Lower lobe of right lung (tissue), 2 donors: ENCODE measurements around the gene HK1. TPM values are rescaled to one million over a fixed set of nuclear protein-coding genes. Genes with fewer than 3 reads are reported as not detected.
A peak's percentile ranks its signal among the peaks of the same experiment; 100 is the strongest.

Experiments
- ATAC-seq, 2 donors: fragments of 200-7000 bp; cut with Tn5 transposase; one replicate each; pipeline ENCODE4 v1.9.1; 2020 to 2022; ENCODE audit warnings: mild to moderate bottlenecking in 2 of 2, moderate library complexity in 2 of 2
- DNase-seq: peaks from one replicate; pipeline ENCODE4 v3.0.0-alpha.2; 2020
- H3K27ac ChIP-seq: fragments of 200-600 bp; one replicate; pipeline ENCODE4 v1.8.0; 2022
- H3K27me3 ChIP-seq: fragments of 200-600 bp; one replicate; pipeline ENCODE4 v1.8.0; 2022; ENCODE audit warnings: low read depth
- H3K36me3 ChIP-seq: fragments of 200-600 bp; one replicate; pipeline ENCODE4 v1.8.0; 2022; ENCODE audit warnings: mild to moderate bottlenecking
- H3K4me1 ChIP-seq: fragments of 200-600 bp; one replicate; pipeline ENCODE4 v1.8.0; 2022
- H3K4me3 ChIP-seq: fragments of 200-600 bp; one replicate; pipeline ENCODE4 v1.8.0; 2022; ENCODE audit warnings: mild to moderate bottlenecking
- H3K9me3 ChIP-seq: fragments of 200-600 bp; one replicate; pipeline ENCODE4 v1.8.0; 2022
- CTCF ChIP-seq: fragments of 200-600 bp; IDR thresholded peaks from one replicate; pipeline ENCODE4 v1.8.0; 2022; ENCODE audit warnings: antibody characterized with exemption, mild to moderate bottlenecking
- intact Hi-C: fragments of 100-400 bp; cut with DNase I; formaldehyde crosslinking; loops from one replicate; pipeline ENCODE4 v1.11.0; 2022
- total RNA-seq: library from RNA; stranded (reverse); fragmentation: NEBNext Ultra II Directional; extraction: Animal tissue kit (Norgen Biotek cat#: 25700); gene quantifications from one replicate; pipeline ENCODE4 v1.2.1, GENCODE V29; 2021
- donor health status: DM: no; HTN: yes; CAD: no; lungs with severe emphysema.

HK1 gene
- total RNA-seq, 1 donor from 2014 or later = 85.1 TPM

DNA sequence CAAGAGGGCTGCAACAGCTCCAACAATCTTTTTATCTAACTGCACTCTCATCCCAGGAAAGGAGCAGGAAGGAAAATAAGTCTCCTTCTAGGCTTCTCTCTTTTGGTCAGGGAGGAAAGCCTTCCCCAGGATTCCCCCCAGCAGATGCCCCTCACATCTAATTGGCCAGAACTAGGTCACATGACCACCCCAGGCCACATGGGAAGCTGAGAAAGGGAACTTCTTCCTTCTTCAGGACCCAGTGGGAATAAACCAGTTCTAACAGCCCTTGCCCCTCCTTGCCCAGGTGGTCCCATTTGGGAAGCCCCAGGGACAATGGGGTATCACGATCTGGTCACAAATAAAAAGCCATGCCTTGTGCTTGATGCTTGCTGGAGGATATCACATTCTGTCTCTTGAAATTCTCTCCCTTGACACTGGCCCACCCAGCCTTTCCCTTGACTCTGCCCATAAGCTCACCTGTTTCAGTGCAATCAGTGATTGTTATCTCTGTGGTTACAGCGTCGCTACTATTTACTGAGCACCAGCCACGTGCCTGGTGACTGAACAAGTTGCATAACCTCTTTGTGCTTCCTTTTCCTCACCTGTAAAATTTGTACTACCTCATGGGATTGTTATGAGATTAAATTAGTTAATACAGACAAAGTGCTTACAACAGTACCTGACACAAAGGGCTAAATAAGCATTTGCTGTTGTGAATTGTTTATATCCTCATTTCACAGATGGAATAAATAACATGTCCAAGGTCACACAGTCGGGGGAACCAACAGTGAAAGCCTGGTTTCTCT lies 147.4 kb downstream of the HK1 start:
- DNase-seq (no peak), ATAC-seq (peak; percentile 61 to 63)
- no peaks in the 10 kb centered on the region for H3K9me3 ChIP-seq
- H3K36me3 ChIP-seq = no peaks in the 10 kb centered on the region
- no peak overlapping the region for H3K4me3 ChIP-seq
- TF ChIP-seq CTCF = no peak
- intact Hi-C loops = loop anchor here (5.0 kb wide), 1 partner anchor 82 kb away; no protein-coding TSS in a partner anchor
- H3K27ac ChIP-seq = peak overlapping the region; percentile 51
- H3K4me1 ChIP-seq = peaks cover 31% of the 10 kb centered on the region
- no peaks in the 10 kb centered on the region for H3K27me3 ChIP-seq

DNA sequence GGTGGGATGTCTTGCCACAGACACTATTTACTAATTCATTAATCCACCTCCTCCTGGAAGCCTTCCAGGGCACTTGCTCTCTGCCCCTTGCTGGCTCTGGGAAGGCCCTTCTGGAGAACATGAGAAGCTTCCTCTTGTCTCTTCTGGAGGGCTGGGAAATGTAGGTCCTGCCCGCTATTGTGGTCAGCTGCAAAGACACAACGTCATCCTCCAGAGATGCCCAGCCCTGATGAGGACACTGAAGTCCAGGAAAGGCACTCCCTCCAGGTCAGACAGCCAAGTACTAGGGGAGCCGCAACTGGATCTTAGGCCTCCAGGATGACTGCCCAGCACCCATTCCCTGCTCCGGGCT lies 148.1 kb downstream of the HK1 start:
- no peak overlapping the region for H3K4me3 ChIP-seq
- H3K27me3 ChIP-seq = no peaks in the 10 kb centered on the region
- no peak for TF ChIP-seq CTCF
- H3K9me3 ChIP-seq = no peaks in the 10 kb centered on the region
- H3K4me1 ChIP-seq = peaks cover 29% of the 10 kb centered on the region
- H3K27ac ChIP-seq = peak overlapping the region; percentile 51
- DNase-seq (no peak), ATAC-seq (peak; percentile 10 to 22)
- H3K36me3 ChIP-seq = no peaks in the 10 kb centered on the region
- intact Hi-C loops = loop anchor here (5.0 kb wide), 1 partner anchor 81 kb away; no protein-coding TSS in a partner anchor

- DNase-seq (no peak), ATAC-seq (no peak)
- Histone ChIP-seq H3K4me3 (no peak overlapping the region), H3K27me3 (no peaks in the 10 kb centered on the region), H3K27ac (no peak overlapping the region), H3K36me3 (no peaks in the 10 kb centered on the region), H3K9me3 (no peaks in the 10 kb centered on the region), H3K4me1 (peaks cover 17% of the 10 kb centered on the region)
- no peak for TF ChIP-seq CTCF
- intact Hi-C loops = loop anchor here (5.0 kb wide), 1 partner anchor 79 kb away; no protein-coding TSS in a partner anchor
These were observed 149.9 kb downstream of the HK1 start for GRCh38 chr10:69428165-69428564.

DNA sequence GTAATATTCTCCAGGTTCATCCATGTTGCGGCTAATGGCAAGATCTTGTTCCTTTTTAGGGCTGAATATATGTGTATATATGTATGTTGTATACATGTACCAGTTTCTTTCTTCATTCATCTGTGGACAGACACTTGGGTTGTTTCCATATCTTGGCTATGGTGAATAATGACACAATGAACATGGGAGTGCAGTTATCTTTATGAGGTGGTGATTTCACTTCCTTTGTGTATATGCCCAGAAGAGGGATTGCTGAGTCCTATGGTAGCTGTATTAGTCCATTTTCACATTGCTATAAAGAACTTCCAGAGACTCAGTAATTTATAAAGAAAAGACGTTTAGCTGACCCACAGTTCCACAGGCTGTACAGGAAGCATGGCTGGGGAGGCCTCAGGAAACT lies 155.9 kb downstream of the HK1 start:
- H3K27ac ChIP-seq = no peak overlapping the region
- no peak for ATAC-seq
- H3K4me1 ChIP-seq = peaks cover 14% of the 10 kb centered on the region
- intact Hi-C loops = no loop called here
- DNase-seq = no peak
- H3K27me3 ChIP-seq = no peaks in the 10 kb centered on the region
- no peak for TF ChIP-seq CTCF
- no peak overlapping the region for H3K4me3 ChIP-seq
- no peaks in the 10 kb centered on the region for H3K36me3 ChIP-seq
- H3K9me3 ChIP-seq = no peaks in the 10 kb centered on the region

- intact Hi-C loops = no loop called here
- peaks cover 21% of the 10 kb centered on the region for H3K4me1 ChIP-seq
- no peaks in the 10 kb centered on the region for H3K9me3 ChIP-seq
- no peak overlapping the region for H3K27ac ChIP-seq
- no peaks in the 10 kb centered on the region for H3K27me3 ChIP-seq
- H3K4me3 ChIP-seq = no peak overlapping the region
- ATAC-seq (no peak), DNase-seq (no peak)
- no peak for TF ChIP-seq CTCF
- H3K36me3 ChIP-seq = no peaks in the 10 kb centered on the region
These were observed 156.6 kb downstream of the HK1 start for GRCh38 chr10:69434926-69435325.
